Body of pancreas (tissue), 4 donors: Measurements from ENCODE around the gene PCYOX1L. TPM values are rescaled to one million over a fixed set of nuclear protein-coding genes. Genes with fewer than 3 reads are reported as not detected.
"Not testable (repeated sequence)": the region's sequence is repeated elsewhere in the genome, so short reads cannot be mapped to it uniquely, and the experiment has no call there.

Experiments
- ATAC-seq: fragments of 150-250 bp; one replicate; pipeline ENCODE4 v1.9.1; 2016
- DNase-seq, 4 donors: peaks; one replicate each; pipeline ENCODE4 v3.0.0-alpha.2; 2019
- H3K27ac ChIP-seq, 4 donors: fragments of 200-600 bp; sonication (generic); 1 replicate in 3 of 4; 2 replicates in 1 of 4; pipeline versions ENCODE4 v1.5.1 to v1.6.1; 2016 to 2019; ENCODE audit warnings: mild to moderate bottlenecking in 1 of 4, mixed read lengths in 1 of 4, moderate library complexity in 1 of 4
- H3K27me3 ChIP-seq, 2 donors: fragments of 200-600 bp; sonication (generic); one replicate each; pipeline ENCODE4 v1.6.0; 2016; ENCODE audit warnings: mild to moderate bottlenecking in 1 of 2
- H3K36me3 ChIP-seq, 2 donors: fragments of 200-600 bp; sonication (generic); replicated peaks in 1 of 2; 2 replicates each; pipeline ENCODE4 v1.5.1; 2016; ENCODE audit warnings: low read depth in 2 of 2; ENCODE audit not compliant: insufficient read depth in 1 of 2
- H3K4me1 ChIP-seq: fragments of 200-600 bp; sonication (generic); one replicate; pipeline ENCODE4 v1.6.0; 2016
- H3K4me3 ChIP-seq, 2 donors: fragments of 200-600 bp; sonication (generic); 1 replicate in 1 of 2; 2 replicates in 1 of 2; pipeline ENCODE4 v1.5.1; 2016 to 2019
- H3K9me3 ChIP-seq, 3 donors: fragments of 200-600 bp; sonication (generic); 1 replicate in 2 of 3; 2 replicates in 1 of 3; pipeline ENCODE4 v1.5.1; 2016
- CTCF ChIP-seq, 7 experiments: fragments of 450-650 bp in 4 of 7; fragments of 200-600 bp in 3 of 7; sonication (generic) in 3 of 7; IDR thresholded peaks; one replicate each; pipeline ENCODE4 v1.5.1; 2016 to 2019; ENCODE audit warnings: antibody characterized with exemption in 7 of 7
- POLR2A ChIP-seq, 3 donors: fragments of 450-650 bp; IDR thresholded peaks; one replicate each; pipeline ENCODE4 v1.6.1; 2016; ENCODE audit warnings: antibody characterized with exemption in 3 of 3, mild to moderate bottlenecking in 2 of 3
- WGBS, 2 donors: methylation state at CpG; one replicate each; pipeline ENCODE4 v1.1.5; 2017; 5-methylcytosine and 5-hydroxymethylcytosine counted together
- intact Hi-C: fragments of 100-400 bp; cut with DNase I; formaldehyde crosslinking; loops from one replicate; pipeline ENCODE4 v1.15.1; 2023
- total RNA-seq, 2 donors: library from RNA; depleted of rRNA; stranded (reverse); fragments of >200 nt; gene quantifications; one replicate each; pipeline ENCODE4 v1.1.0, GENCODE V29; 2016

The PCYOX1L gene
- total RNA-seq, 2 donors from 2014 or later = 3.9 to 5.6 TPM

- intact Hi-C loops = loop anchor here (5.0 kb wide), 1 partner anchor 174 kb away; no protein-coding TSS in a partner anchor
- no peaks in the 10 kb centered on the region for H3K36me3 ChIP-seq
Observed at GRCh38 chr5:149388498-149389190, 30.8 kb downstream of the PCYOX1L start.

GRCh38 chr5:149389552-149390495 lies 32.0 kb downstream of the PCYOX1L start:
- no peak for TF ChIP-seq POLR2A (IDR thresholded peaks at IDR 0.05)
- TF ChIP-seq CTCF (IDR thresholded peaks at IDR 0.05) = no peak
- H3K27ac ChIP-seq = no peak overlapping the region
- intact Hi-C loops = loop anchor here (5.0 kb wide), 1 partner anchor 172 kb away; no protein-coding TSS in a partner anchor

More at GRCh38 chr5:149388498-149389190, 30.8 kb downstream of the PCYOX1L start:
- H3K27me3 ChIP-seq = no peaks in the 10 kb centered on the region
- WGBS, 2 donors = 62 to 67% methylated on average over 7 of the region's 7 CpGs
- H3K27ac ChIP-seq = no peak overlapping the region
- H3K4me1 ChIP-seq = no peaks in the 10 kb centered on the region
- no peak overlapping the region for H3K4me3 ChIP-seq
- H3K9me3 ChIP-seq = peaks cover 0 to 5% (median 0%) of the 10 kb centered on the region in 3 donors
- DNase-seq (no peak), ATAC-seq (no peak)
- TF ChIP-seq CTCF (IDR thresholded peaks at IDR 0.05) = no peak
- TF ChIP-seq POLR2A (IDR thresholded peaks at IDR 0.05) = no peak

GRCh38 chr5:149391076-149391475 lies 33.2 kb downstream of the PCYOX1L start:
- H3K4me1 ChIP-seq, intact Hi-C loops, H3K36me3 ChIP-seq, H3K9me3 ChIP-seq, H3K27ac ChIP-seq, H3K27me3 ChIP-seq, DNase-seq, ATAC-seq, H3K4me3 ChIP-seq: not testable (repeated sequence)
- 76 to 80% methylated on average over 6 of the region's 6 CpGs for WGBS, 2 donors

More at GRCh38 chr5:149389552-149390495, 32.0 kb downstream of the PCYOX1L start:
- Histone ChIP-seq H3K4me3 (no peak overlapping the region), H3K4me1 (no peaks in the 10 kb centered on the region), H3K27me3 (no peaks in the 10 kb centered on the region), H3K36me3 (no peaks in the 10 kb centered on the region), H3K9me3 (peaks cover 0 to 5% (median 0%) of the 10 kb centered on the region in 3 donors)
- ATAC-seq (no peak), DNase-seq (no peak)
- 61 to 69% methylated on average over 11 of the region's 11 CpGs for WGBS, 2 donors

- Histone ChIP-seq H3K36me3 (no peaks in the 10 kb centered on the region), H3K27ac (no peak overlapping the region), H3K4me3 (no peak overlapping the region), H3K27me3 (no peaks in the 10 kb centered on the region), H3K9me3 (peaks cover 0 to 5% (median 0%) of the 10 kb centered on the region in 3 donors), H3K4me1 (no peaks in the 10 kb centered on the region)
- DNase-seq (no peak), ATAC-seq (no peak)
- 76% methylated on average over 6 of the region's 6 CpGs for WGBS, 2 donors
- no peak for TF ChIP-seq CTCF (IDR thresholded peaks at IDR 0.05)
- TF ChIP-seq POLR2A (IDR thresholded peaks at IDR 0.05) = no peak
- intact Hi-C loops = no loop called here
Observed at GRCh38 chr5:149391524-149391923, 33.7 kb downstream of the PCYOX1L start.

- WGBS, 2 donors = 72 to 73% methylated on average over 19 of the region's 19 CpGs
- DNase-seq = no peak
- ATAC-seq = no peak
- H3K27me3 ChIP-seq = no peaks in the 10 kb centered on the region
- H3K9me3 ChIP-seq = peaks cover 0 to 5% (median 0%) of the 10 kb centered on the region in 3 donors
- H3K4me3 ChIP-seq = no peak overlapping the region
- intact Hi-C loops = no loop called here
- no peak for TF ChIP-seq POLR2A (IDR thresholded peaks at IDR 0.05)
- TF ChIP-seq CTCF (IDR thresholded peaks at IDR 0.05) = no peak
- no peak overlapping the region for H3K27ac ChIP-seq
- H3K4me1 ChIP-seq = no peaks in the 10 kb centered on the region
- no peaks in the 10 kb centered on the region for H3K36me3 ChIP-seq
Observed at GRCh38 chr5:149392718-149393117, 34.9 kb downstream of the PCYOX1L start.

GRCh38 chr5:149394996-149395395 lies 37.1 kb downstream of the PCYOX1L start:
- H3K4me3 ChIP-seq, intact Hi-C loops, H3K4me1 ChIP-seq, H3K27me3 ChIP-seq, H3K27ac ChIP-seq, H3K9me3 ChIP-seq, H3K36me3 ChIP-seq, ATAC-seq, DNase-seq: not testable (repeated sequence)
